Suprapubic skin (tissue), 4 donors: ENCODE data around the gene FOS. TPM values are rescaled to one million over a fixed set of nuclear protein-coding genes. Genes with fewer than 3 reads are reported as not detected.

ENCODE experiments used
- DNase-seq, 2 donors: peaks; one replicate each; pipeline ENCODE4 v3.0.0-alpha.2; 2019; ENCODE audit warnings: low spot score in 2 of 2
- H3K27ac ChIP-seq: fragments of 200-600 bp; sonication (generic); one replicate; pipeline ENCODE4 v1.5.1; 2019
- H3K27me3 ChIP-seq: fragments of 200-600 bp; sonication (generic); one replicate; pipeline ENCODE4 v1.5.1; 2019
- H3K36me3 ChIP-seq: fragments of 200-600 bp; sonication (generic); one replicate; pipeline ENCODE4 v1.5.1; 2019
- H3K4me1 ChIP-seq: fragments of 200-600 bp; sonication (generic); one replicate; pipeline ENCODE4 v1.5.1; 2019
- H3K4me3 ChIP-seq: fragments of 200-600 bp; sonication (generic); one replicate; pipeline ENCODE4 v1.5.1; 2019; ENCODE audit warnings: mild to moderate bottlenecking
- H3K9me3 ChIP-seq: fragments of 200-600 bp; sonication (generic); one replicate; pipeline ENCODE4 v1.5.1; 2019
- EP300 ChIP-seq: sonication (generic); formaldehyde crosslinking; IDR thresholded peaks from one replicate; pipeline ENCODE4 v1.6.1; 2017; ENCODE audit warnings: antibody characterized with exemption
- POLR2A ChIP-seq, 2 donors: fragments of 450-650 bp; IDR thresholded peaks; one replicate each; pipeline ENCODE4 v1.6.1; 2017; ENCODE audit warnings: antibody characterized with exemption in 2 of 2, mild to moderate bottlenecking in 2 of 2, moderate library complexity in 2 of 2
- POLR2AphosphoS5 ChIP-seq, 3 donors: sonication (generic); formaldehyde crosslinking; IDR thresholded peaks; one replicate each; pipeline ENCODE4 v1.6.1; 2017; ENCODE audit warnings: antibody characterized with exemption in 3 of 3
- WGBS: methylation state at CpG from one replicate; pipeline ENCODE4 v1.1.5; 2018; 5-methylcytosine and 5-hydroxymethylcytosine counted together
- total RNA-seq, 4 donors: library from RNA; depleted of rRNA; stranded (reverse); fragments of >200 nt; gene quantifications; one replicate each; pipeline ENCODE4 v1.1.0, GENCODE V29; 2016
- TF ChIP-seq, protein P1 (sequence below), 2 donors: fragments of 200-600 bp in 1 of 2; fragments of 450-650 bp in 1 of 2; sonication (generic) in 1 of 2; IDR thresholded peaks; one replicate each; pipeline ENCODE4 v1.5.1; 2016 to 2019; ENCODE audit warnings: antibody characterized with exemption in 2 of 2, mild to moderate bottlenecking in 1 of 2, moderate library complexity in 1 of 2

FOS gene
- total RNA-seq, 4 donors from 2014 or later, result 2,120 to 3,987 (median 3,212) TPM

DNA sequence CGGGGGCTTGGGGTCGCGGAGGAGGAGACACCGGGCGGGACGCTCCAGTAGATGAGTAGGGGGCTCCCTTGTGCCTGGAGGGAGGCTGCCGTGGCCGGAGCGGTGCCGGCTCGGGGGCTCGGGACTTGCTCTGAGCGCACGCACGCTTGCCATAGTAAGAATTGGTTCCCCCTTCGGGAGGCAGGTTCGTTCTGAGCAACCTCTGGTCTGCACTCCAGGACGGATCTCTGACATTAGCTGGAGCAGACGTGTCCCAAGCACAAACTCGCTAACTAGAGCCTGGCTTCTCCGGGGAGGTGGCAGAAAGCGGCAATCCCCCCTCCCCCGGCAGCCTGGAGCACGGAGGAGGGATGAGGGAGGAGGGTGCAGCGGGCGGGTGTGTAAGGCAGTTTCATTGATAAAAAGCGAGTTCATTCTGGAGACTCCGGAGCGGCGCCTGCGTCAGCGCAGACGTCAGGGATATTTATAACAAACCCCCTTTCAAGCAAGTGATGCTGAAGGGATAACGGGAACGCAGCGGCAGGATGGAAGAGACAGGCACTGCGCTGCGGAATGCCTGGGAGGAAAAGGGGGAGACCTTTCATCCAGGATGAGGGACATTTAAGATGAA lies 630 bp downstream of the FOS start:
- peak overlapping the region; percentile 98 for H3K4me3 ChIP-seq
- TF ChIP-seq EP300, result peak; percentile 74
- no peak for TF ChIP-seq POLR2A (IDR thresholded peaks at IDR 0.05)
- peak in 1 of 2 donors; percentile 86 for DNase-seq
- WGBS, result 0% methylated on average over 32 of the region's 38 CpGs
- H3K27me3 ChIP-seq, result no peaks in the 10 kb centered on the region
- H3K36me3 ChIP-seq, result peaks cover 40% of the 10 kb centered on the region
- H3K4me1 ChIP-seq, result peaks cover 53% of the 10 kb centered on the region
- H3K27ac ChIP-seq, result peak overlapping the region; percentile 97
- H3K9me3 ChIP-seq, result no peaks in the 10 kb centered on the region

DNA sequence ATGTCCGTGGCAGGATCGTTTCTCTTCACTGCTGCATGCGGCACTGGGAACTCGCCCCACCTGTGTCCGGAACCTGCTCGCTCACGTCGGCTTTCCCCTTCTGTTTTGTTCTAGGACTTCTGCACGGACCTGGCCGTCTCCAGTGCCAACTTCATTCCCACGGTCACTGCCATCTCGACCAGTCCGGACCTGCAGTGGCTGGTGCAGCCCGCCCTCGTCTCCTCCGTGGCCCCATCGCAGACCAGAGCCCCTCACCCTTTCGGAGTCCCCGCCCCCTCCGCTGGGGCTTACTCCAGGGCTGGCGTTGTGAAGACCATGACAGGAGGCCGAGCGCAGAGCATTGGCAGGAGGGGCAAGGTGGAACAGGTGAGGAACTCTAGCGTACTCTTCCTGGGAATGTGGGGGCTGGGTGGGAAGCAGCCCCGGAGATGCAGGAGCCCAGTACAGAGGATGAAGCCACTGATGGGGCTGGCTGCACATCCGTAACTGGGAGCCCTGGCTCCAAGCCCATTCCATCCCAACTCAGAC lies 1.2 kb downstream of the FOS start:
- Histone ChIP-seq H3K4me1 (peaks cover 48% of the 10 kb centered on the region), H3K27ac (peak overlapping the region; percentile 97), H3K27me3 (no peaks in the 10 kb centered on the region), H3K4me3 (peak overlapping the region; percentile 98), H3K9me3 (no peaks in the 10 kb centered on the region), H3K36me3 (peaks cover 40% of the 10 kb centered on the region)
- WGBS, result 4% methylated on average over 26 of the region's 26 CpGs
- DNase-seq, result peak in 1 of 2 donors; percentile 87
- TF ChIP-seq EP300, result no peak
- TF ChIP-seq POLR2A (IDR thresholded peaks at IDR 0.05), result peak; percentile 4 to 44
- TF ChIP-seq POLR2AphosphoS5 (IDR thresholded peaks at IDR 0.05), result peak in 1 of 3 donors; percentile 11
- TF ChIP-seq, protein P1, sequence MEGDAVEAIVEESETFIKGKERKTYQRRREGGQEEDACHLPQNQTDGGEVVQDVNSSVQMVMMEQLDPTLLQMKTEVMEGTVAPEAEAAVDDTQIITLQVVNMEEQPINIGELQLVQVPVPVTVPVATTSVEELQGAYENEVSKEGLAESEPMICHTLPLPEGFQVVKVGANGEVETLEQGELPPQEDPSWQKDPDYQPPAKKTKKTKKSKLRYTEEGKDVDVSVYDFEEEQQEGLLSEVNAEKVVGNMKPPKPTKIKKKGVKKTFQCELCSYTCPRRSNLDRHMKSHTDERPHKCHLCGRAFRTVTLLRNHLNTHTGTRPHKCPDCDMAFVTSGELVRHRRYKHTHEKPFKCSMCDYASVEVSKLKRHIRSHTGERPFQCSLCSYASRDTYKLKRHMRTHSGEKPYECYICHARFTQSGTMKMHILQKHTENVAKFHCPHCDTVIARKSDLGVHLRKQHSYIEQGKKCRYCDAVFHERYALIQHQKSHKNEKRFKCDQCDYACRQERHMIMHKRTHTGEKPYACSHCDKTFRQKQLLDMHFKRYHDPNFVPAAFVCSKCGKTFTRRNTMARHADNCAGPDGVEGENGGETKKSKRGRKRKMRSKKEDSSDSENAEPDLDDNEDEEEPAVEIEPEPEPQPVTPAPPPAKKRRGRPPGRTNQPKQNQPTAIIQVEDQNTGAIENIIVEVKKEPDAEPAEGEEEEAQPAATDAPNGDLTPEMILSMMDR (IDR thresholded peaks at IDR 0.05), result no peak

DNA sequence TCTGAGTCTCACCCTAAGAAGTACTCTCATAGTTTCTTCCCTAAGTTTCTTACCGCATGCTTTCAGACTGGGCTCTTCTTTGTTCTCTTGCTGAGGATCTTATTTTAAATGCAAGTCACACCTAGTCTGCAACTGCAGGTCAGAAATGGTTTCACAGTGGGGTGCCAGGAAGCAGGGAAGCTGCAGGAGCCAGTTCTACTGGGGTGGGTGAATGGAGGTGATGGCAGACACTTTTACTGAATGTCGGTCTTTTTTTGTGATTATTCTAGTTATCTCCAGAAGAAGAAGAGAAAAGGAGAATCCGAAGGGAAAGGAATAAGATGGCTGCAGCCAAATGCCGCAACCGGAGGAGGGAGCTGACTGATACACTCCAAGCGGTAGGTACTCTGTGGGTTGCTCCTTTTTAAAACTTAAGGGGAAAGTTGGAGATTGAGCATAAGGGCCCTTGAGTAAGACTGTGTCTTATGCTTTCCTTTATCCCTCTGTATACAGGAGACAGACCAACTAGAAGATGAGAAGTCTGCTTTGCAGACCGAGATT lies 1.7 kb downstream of the FOS start:
- H3K9me3 ChIP-seq, result no peaks in the 10 kb centered on the region
- no peaks in the 10 kb centered on the region for H3K27me3 ChIP-seq
- H3K36me3 ChIP-seq, result peaks cover 40% of the 10 kb centered on the region
- peak overlapping the region; percentile 98 for H3K4me3 ChIP-seq
- peak overlapping the region; percentile 97 for H3K27ac ChIP-seq
- peaks cover 42% of the 10 kb centered on the region for H3K4me1 ChIP-seq
- no peak for DNase-seq
- WGBS, result 67% methylated on average over 7 of the region's 7 CpGs
- TF ChIP-seq POLR2A (IDR thresholded peaks at IDR 0.05), result peak in 1 of 2 donors; percentile 3
- TF ChIP-seq POLR2AphosphoS5 (IDR thresholded peaks at IDR 0.05), result no peak
- no peak for TF ChIP-seq EP300
- TF ChIP-seq, protein P1 (IDR thresholded peaks at IDR 0.05), result no peak

DNA sequence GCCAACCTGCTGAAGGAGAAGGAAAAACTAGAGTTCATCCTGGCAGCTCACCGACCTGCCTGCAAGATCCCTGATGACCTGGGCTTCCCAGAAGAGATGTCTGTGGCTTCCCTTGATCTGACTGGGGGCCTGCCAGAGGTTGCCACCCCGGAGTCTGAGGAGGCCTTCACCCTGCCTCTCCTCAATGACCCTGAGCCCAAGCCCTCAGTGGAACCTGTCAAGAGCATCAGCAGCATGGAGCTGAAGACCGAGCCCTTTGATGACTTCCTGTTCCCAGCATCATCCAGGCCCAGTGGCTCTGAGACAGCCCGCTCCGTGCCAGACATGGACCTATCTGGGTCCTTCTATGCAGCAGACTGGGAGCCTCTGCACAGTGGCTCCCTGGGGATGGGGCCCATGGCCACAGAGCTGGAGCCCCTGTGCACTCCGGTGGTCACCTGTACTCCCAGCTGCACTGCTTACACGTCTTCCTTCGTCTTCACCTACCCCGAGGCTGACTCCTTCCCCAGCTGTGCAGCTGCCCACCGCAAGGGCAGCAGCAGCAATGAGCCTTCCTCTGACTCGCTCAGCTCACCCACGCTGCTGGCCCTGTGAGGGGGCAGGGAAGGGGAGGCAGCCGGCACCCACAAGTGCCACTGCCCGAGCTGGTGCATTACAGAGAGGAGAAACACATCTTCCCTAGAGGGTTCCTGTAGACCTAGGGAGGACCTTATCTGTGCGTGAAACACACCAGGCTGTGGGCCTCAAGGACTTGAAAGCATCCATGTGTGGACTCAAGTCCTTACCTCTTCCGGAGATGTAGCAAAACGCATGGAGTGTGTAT lies 2.4 kb downstream of the FOS start:
- DNase-seq, result peak in 1 of 2 donors; percentile 75
- TF ChIP-seq POLR2A (IDR thresholded peaks at IDR 0.05) (peak; percentile 4 to 32), POLR2AphosphoS5 (IDR thresholded peaks at IDR 0.05) (peak in 2 of 3 donors; percentile 4 to 96)
- TF ChIP-seq, protein P1 (IDR thresholded peaks at IDR 0.05), result no peak
- H3K27ac ChIP-seq, result peak overlapping the region; percentile 23
- H3K27me3 ChIP-seq, result no peaks in the 10 kb centered on the region
- WGBS, result 76% methylated on average over 14 of the region's 17 CpGs
- H3K4me1 ChIP-seq, result peaks cover 35% of the 10 kb centered on the region
- no peaks in the 10 kb centered on the region for H3K9me3 ChIP-seq
- peaks cover 40% of the 10 kb centered on the region for H3K36me3 ChIP-seq
- peak overlapping the region; percentile 98 for H3K4me3 ChIP-seq

DNA sequence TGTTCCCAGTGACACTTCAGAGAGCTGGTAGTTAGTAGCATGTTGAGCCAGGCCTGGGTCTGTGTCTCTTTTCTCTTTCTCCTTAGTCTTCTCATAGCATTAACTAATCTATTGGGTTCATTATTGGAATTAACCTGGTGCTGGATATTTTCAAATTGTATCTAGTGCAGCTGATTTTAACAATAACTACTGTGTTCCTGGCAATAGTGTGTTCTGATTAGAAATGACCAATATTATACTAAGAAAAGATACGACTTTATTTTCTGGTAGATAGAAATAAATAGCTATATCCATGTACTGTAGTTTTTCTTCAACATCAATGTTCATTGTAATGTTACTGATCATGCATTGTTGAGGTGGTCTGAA lies 3.0 kb downstream of the FOS start:
- no peaks in the 10 kb centered on the region for H3K27me3 ChIP-seq
- H3K9me3 ChIP-seq, result no peaks in the 10 kb centered on the region
- peak overlapping the region; percentile 23 for H3K27ac ChIP-seq
- H3K4me1 ChIP-seq, result peaks cover 29% of the 10 kb centered on the region
- DNase-seq, result no peak
- 91% methylated on average over 1 of the region's 1 CpG for WGBS
- no peak for TF ChIP-seq EP300
- TF ChIP-seq POLR2A (IDR thresholded peaks at IDR 0.05), result peak in 1 of 2 donors; percentile 10
- H3K4me3 ChIP-seq, result peak overlapping the region; percentile 98
- H3K36me3 ChIP-seq, result peaks cover 40% of the 10 kb centered on the region

DNA sequence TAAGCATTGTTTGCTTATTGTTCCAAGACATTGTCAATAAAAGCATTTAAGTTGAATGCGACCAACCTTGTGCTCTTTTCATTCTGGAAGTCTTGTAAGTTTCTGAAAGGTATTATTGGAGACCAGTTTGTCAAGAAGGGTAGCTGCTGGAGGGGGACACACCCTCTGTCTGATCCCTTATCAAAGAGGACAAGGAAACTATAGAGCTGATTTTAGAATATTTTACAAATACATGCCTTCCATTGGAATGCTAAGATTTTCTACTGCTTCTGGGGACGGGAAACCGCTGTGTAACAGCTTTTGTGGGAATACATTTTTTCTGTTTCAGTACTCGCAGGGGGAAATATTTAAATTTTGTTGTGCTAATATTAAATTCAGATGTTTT lies 3.5 kb downstream of the FOS start:
- Histone ChIP-seq H3K9me3 (no peaks in the 10 kb centered on the region), H3K36me3 (peaks cover 40% of the 10 kb centered on the region), H3K27me3 (no peaks in the 10 kb centered on the region), H3K4me1 (peaks cover 26% of the 10 kb centered on the region), H3K27ac (no peak overlapping the region), H3K4me3 (peak overlapping the region; percentile 98)
- DNase-seq, result peak in 1 of 2 donors; percentile 70
- WGBS, result 78% methylated on average over 4 of the region's 4 CpGs
- TF ChIP-seq POLR2A (IDR thresholded peaks at IDR 0.05) (peak in 1 of 2 donors; percentile 38), POLR2AphosphoS5 (IDR thresholded peaks at IDR 0.05) (peak in 1 of 3 donors; percentile 95), EP300 (no peak)
- TF ChIP-seq, protein P1 (IDR thresholded peaks at IDR 0.05), result no peak
